ENCODE results near the gene C1QTNF6.

GRCh38 chr22:37158963-37159290 is 29.1 kb downstream of the C1QTNF6 start:
- no peak for TF ChIP-seq EZH2 (IDR thresholded peaks at IDR 0.05; ENCODE audit: low read length, missing control alignments)
- TF ChIP-seq, protein P1, sequence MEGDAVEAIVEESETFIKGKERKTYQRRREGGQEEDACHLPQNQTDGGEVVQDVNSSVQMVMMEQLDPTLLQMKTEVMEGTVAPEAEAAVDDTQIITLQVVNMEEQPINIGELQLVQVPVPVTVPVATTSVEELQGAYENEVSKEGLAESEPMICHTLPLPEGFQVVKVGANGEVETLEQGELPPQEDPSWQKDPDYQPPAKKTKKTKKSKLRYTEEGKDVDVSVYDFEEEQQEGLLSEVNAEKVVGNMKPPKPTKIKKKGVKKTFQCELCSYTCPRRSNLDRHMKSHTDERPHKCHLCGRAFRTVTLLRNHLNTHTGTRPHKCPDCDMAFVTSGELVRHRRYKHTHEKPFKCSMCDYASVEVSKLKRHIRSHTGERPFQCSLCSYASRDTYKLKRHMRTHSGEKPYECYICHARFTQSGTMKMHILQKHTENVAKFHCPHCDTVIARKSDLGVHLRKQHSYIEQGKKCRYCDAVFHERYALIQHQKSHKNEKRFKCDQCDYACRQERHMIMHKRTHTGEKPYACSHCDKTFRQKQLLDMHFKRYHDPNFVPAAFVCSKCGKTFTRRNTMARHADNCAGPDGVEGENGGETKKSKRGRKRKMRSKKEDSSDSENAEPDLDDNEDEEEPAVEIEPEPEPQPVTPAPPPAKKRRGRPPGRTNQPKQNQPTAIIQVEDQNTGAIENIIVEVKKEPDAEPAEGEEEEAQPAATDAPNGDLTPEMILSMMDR (conservative IDR thresholded peaks at IDR 0.05 in 1 of 2, IDR thresholded peaks at IDR 0.05 in 1 of 2; ENCODE audit: low read depth in 1 of 2, low read length in 2 of 2): no peak

Measured in fibroblast of lung (primary cell).